Measurements from ENCODE around the gene ZFP62. TPM values are rescaled to one million over a fixed set of nuclear protein-coding genes. Genes with fewer than 3 reads are reported as not detected.

ZFP62 gene
- total and polyA plus RNA-seq, 7 experiments from 2014 or later, result 24.9 to 80.4 (median 31.5) TPM

GRCh38 chr5:180849827-180850226 lies 11.2 kb downstream of the ZFP62 start:
- POLR2A ChIA-PET, result interaction anchor here (0.9 to 1.8 kb wide), 3 partner anchors 18 to 49 kb away, joined by 4 to 6 read pairs (median 5); no protein-coding TSS in a partner anchor
- ATAC-seq (no peak), DNase-seq (no peak)
- intact Hi-C loops (cut with micrococcal nuclease), result no loop called here
- Mint-ChIP-seq H3K4me3 (no peak overlapping the region), H3K9me3 (peaks cover 3 to 67% (median 29%) of the 10 kb centered on the region in 11 donors), H3K36me3 (peaks cover 29 to 93% (median 78%) of the 10 kb centered on the region in 5 donors), H3K4me1 (peaks cover 0 to 32% (median 25%) of the 10 kb centered on the region in 7 donors), H3K27me3 (no peaks in the 10 kb centered on the region), H3K27ac (no peak overlapping the region)
- no peak overlapping the region for H3K27ac ChIP-seq (ENCODE audit: low read depth, low read length)
- no peak overlapping the region for H3K4me3 ChIP-seq (ENCODE audit: low read length)
- CTCF ChIA-PET, result interaction anchor here (1.6 kb wide), 1 partner anchor 11 kb away, joined by 8 read pairs; the partner anchor contains the start of gene ZFP62
- H3K36me3 ChIP-seq (ENCODE audit: control insufficient read depth in 2 of 3, insufficient read depth in 3 of 3, low read length in 3 of 3), result peaks cover 20 to 44% (median 22%) of the 10 kb centered on the region in 3 experiments
- H3K4me1 ChIP-seq (ENCODE audit: control insufficient read depth in 2 of 2, insufficient read depth in 2 of 2, low read length in 2 of 2), result no peaks in the 10 kb centered on the region
- no peaks in the 10 kb centered on the region for H3K27me3 ChIP-seq (ENCODE audit: control insufficient read depth in 2 of 2, insufficient read depth in 2 of 2, low read length in 2 of 2)
- peaks cover 0 to 29% (median 4%) of the 10 kb centered on the region in 3 experiments for H3K9me3 ChIP-seq (ENCODE audit: control insufficient read depth in 2 of 3, low read length in 3 of 3)

GRCh38 chr5:180848878-180849277 lies 12.2 kb downstream of the ZFP62 start:
- Histone ChIP-seq H3K27ac (ENCODE audit: low read depth, low read length) (no peak overlapping the region), H3K4me1 (ENCODE audit: control insufficient read depth in 2 of 2, insufficient read depth in 2 of 2, low read length in 2 of 2) (no peaks in the 10 kb centered on the region), H3K27me3 (ENCODE audit: control insufficient read depth in 2 of 2, insufficient read depth in 2 of 2, low read length in 2 of 2) (no peaks in the 10 kb centered on the region), H3K4me3 (ENCODE audit: low read length) (no peak overlapping the region), H3K9me3 (ENCODE audit: control insufficient read depth in 2 of 3, low read length in 3 of 3) (peaks cover 0 to 29% (median 4%) of the 10 kb centered on the region in 3 experiments), H3K36me3 (ENCODE audit: control insufficient read depth in 2 of 3, insufficient read depth in 3 of 3, low read length in 3 of 3) (peaks cover 20 to 42% (median 22%) of the 10 kb centered on the region in 3 experiments)
- DNase-seq, result no peak
- Mint-ChIP-seq H3K9me3 (peaks cover 3 to 65% (median 29%) of the 10 kb centered on the region in 11 donors), H3K4me1 (peaks cover 0 to 22% (median 19%) of the 10 kb centered on the region in 7 donors), H3K27me3 (no peaks in the 10 kb centered on the region), H3K27ac (no peak overlapping the region), H3K36me3 (peaks cover 29 to 88% (median 69%) of the 10 kb centered on the region in 5 donors), H3K4me3 (no peak overlapping the region)
- CTCF ChIA-PET, result interaction anchor here (0.8 kb wide), 1 partner anchor 50 kb away, joined by 3 read pairs; no protein-coding TSS in a partner anchor
- intact Hi-C loops (cut with micrococcal nuclease), result no loop called here
- ATAC-seq, result no peak
- POLR2A ChIA-PET, result interaction anchor here (0.6 to 2.3 kb wide), 4 partner anchors 10 to 45 kb away, joined by 3 to 12 read pairs (median 4); no protein-coding TSS in a partner anchor

GRCh38 chr5:180848265-180848664 lies 12.8 kb downstream of the ZFP62 start:
- Mint-ChIP-seq H3K27me3 (no peaks in the 10 kb centered on the region), H3K36me3 (peaks cover 29 to 84% (median 68%) of the 10 kb centered on the region in 5 donors), H3K4me1 (peaks cover 0 to 16% (median 14%) of the 10 kb centered on the region in 7 donors), H3K9me3 (peaks cover 3 to 61% (median 29%) of the 10 kb centered on the region in 11 donors), H3K27ac (no peak overlapping the region), H3K4me3 (no peak overlapping the region)
- POLR2A ChIA-PET, result interaction anchor here (1.4 to 2.3 kb wide), 2 partner anchors 9 to 17 kb away, joined by 4 to 12 read pairs; no protein-coding TSS in a partner anchor
- Histone ChIP-seq H3K36me3 (ENCODE audit: control insufficient read depth in 2 of 3, insufficient read depth in 3 of 3, low read length in 3 of 3) (peaks cover 20 to 42% (median 22%) of the 10 kb centered on the region in 3 experiments), H3K4me3 (ENCODE audit: low read length) (no peak overlapping the region), H3K27ac (ENCODE audit: low read depth, low read length) (no peak overlapping the region), H3K9me3 (ENCODE audit: control insufficient read depth in 2 of 3, low read length in 3 of 3) (peaks cover 0 to 29% (median 4%) of the 10 kb centered on the region in 3 experiments), H3K4me1 (ENCODE audit: control insufficient read depth in 2 of 2, insufficient read depth in 2 of 2, low read length in 2 of 2) (no peaks in the 10 kb centered on the region), H3K27me3 (ENCODE audit: control insufficient read depth in 2 of 2, insufficient read depth in 2 of 2, low read length in 2 of 2) (no peaks in the 10 kb centered on the region)
- DNase-seq, result no peak
- no peak for ATAC-seq
- CTCF ChIA-PET, result interaction anchor here (1.0 kb wide), 1 partner anchor 10 kb away, joined by 3 read pairs; no protein-coding TSS in a partner anchor
- intact Hi-C loops (cut with micrococcal nuclease), result no loop called here

GRCh38 chr5:180847026-180847425 lies 14.1 kb downstream of the ZFP62 start:
- Mint-ChIP-seq H3K27ac (peak overlapping the region in 1 of 9 donors; percentile 11), H3K9me3 (peaks cover 3 to 56% (median 28%) of the 10 kb centered on the region in 11 donors), H3K27me3 (no peaks in the 10 kb centered on the region), H3K36me3 (peaks cover 29 to 74% (median 60%) of the 10 kb centered on the region in 5 donors), H3K4me3 (no peak overlapping the region), H3K4me1 (peaks cover 0 to 14% (median 5%) of the 10 kb centered on the region in 7 donors)
- Histone ChIP-seq H3K4me3 (ENCODE audit: low read length) (no peak overlapping the region), H3K27me3 (ENCODE audit: control insufficient read depth in 2 of 2, insufficient read depth in 2 of 2, low read length in 2 of 2) (no peaks in the 10 kb centered on the region), H3K4me1 (ENCODE audit: control insufficient read depth in 2 of 2, insufficient read depth in 2 of 2, low read length in 2 of 2) (no peaks in the 10 kb centered on the region), H3K27ac (ENCODE audit: low read depth, low read length) (no peak overlapping the region), H3K36me3 (ENCODE audit: control insufficient read depth in 2 of 3, insufficient read depth in 3 of 3, low read length in 3 of 3) (peaks cover 20 to 42% (median 22%) of the 10 kb centered on the region in 3 experiments), H3K9me3 (ENCODE audit: control insufficient read depth in 2 of 3, low read length in 3 of 3) (peaks cover 0 to 29% (median 4%) of the 10 kb centered on the region in 3 experiments)
- ATAC-seq (no peak), DNase-seq (no peak)
- POLR2A ChIA-PET, result interaction anchor here (0.5 to 2.3 kb wide), 3 partner anchors 16 to 330 kb away, joined by 3 to 12 read pairs (median 3); no protein-coding TSS in a partner anchor
- intact Hi-C loops (cut with micrococcal nuclease), result no loop called here
- CTCF ChIA-PET, result interaction anchor here (1.0 kb wide), 1 partner anchor 9 kb away, joined by 3 read pairs; no protein-coding TSS in a partner anchor

- Histone ChIP-seq H3K36me3 (ENCODE audit: control insufficient read depth in 2 of 3, insufficient read depth in 3 of 3, low read length in 3 of 3) (peaks cover under 1 to 22% (median 3%) of the 10 kb centered on the region in 3 experiments), H3K27ac (ENCODE audit: low read depth, low read length) (no peak overlapping the region), H3K4me1 (ENCODE audit: control insufficient read depth in 2 of 2, insufficient read depth in 2 of 2, low read length in 2 of 2) (no peaks in the 10 kb centered on the region), H3K27me3 (ENCODE audit: control insufficient read depth in 2 of 2, insufficient read depth in 2 of 2, low read length in 2 of 2) (no peaks in the 10 kb centered on the region), H3K9me3 (ENCODE audit: control insufficient read depth in 2 of 3, low read length in 3 of 3) (peaks cover 0 to 11% (median 0%) of the 10 kb centered on the region in 3 experiments), H3K4me3 (ENCODE audit: low read length) (no peak overlapping the region)
- intact Hi-C loops (cut with micrococcal nuclease), result no loop called here
- Mint-ChIP-seq H3K36me3 (peaks cover 12 to 59% (median 39%) of the 10 kb centered on the region in 5 donors), H3K9me3 (peaks cover 0 to 44% (median 15%) of the 10 kb centered on the region in 11 donors), H3K27me3 (no peaks in the 10 kb centered on the region), H3K4me1 (peaks cover 0 to 7% (median 0%) of the 10 kb centered on the region in 7 donors), H3K27ac (peak overlapping the region in 1 of 9 donors; percentile 30), H3K4me3 (no peak overlapping the region)
- ATAC-seq, result no peak
- POLR2A ChIA-PET, result no interaction called here
- DNase-seq, result no peak
- CTCF ChIA-PET, result no interaction called here
Observed at GRCh38 chr5:180844858-180845257, 16.2 kb downstream of the ZFP62 start.

- intact Hi-C loops (cut with micrococcal nuclease), result no loop called here
- Mint-ChIP-seq H3K27me3 (no peaks in the 10 kb centered on the region), H3K27ac (peak overlapping the region in 1 of 9 donors; percentile 30), H3K9me3 (peaks cover 0 to 42% (median 11%) of the 10 kb centered on the region in 11 donors), H3K4me1 (peaks cover 0 to 7% (median 0%) of the 10 kb centered on the region in 7 donors), H3K36me3 (peaks cover 12 to 58% (median 35%) of the 10 kb centered on the region in 5 donors), H3K4me3 (no peak overlapping the region)
- H3K27me3 ChIP-seq (ENCODE audit: control insufficient read depth in 2 of 2, insufficient read depth in 2 of 2, low read length in 2 of 2), result no peaks in the 10 kb centered on the region
- H3K36me3 ChIP-seq (ENCODE audit: control insufficient read depth in 2 of 3, insufficient read depth in 3 of 3, low read length in 3 of 3), result peaks cover 0 to 18% (median 0%) of the 10 kb centered on the region in 3 experiments
- H3K9me3 ChIP-seq (ENCODE audit: control insufficient read depth in 2 of 3, low read length in 3 of 3), result peaks cover 0 to 7% (median 0%) of the 10 kb centered on the region in 3 experiments
- H3K27ac ChIP-seq (ENCODE audit: low read depth, low read length), result no peak overlapping the region
- ChIA-PET POLR2A (no interaction called here), CTCF (no interaction called here)
- H3K4me3 ChIP-seq (ENCODE audit: low read length), result no peak overlapping the region
- ATAC-seq (no peak), DNase-seq (no peak)
- H3K4me1 ChIP-seq (ENCODE audit: control insufficient read depth in 2 of 2, insufficient read depth in 2 of 2, low read length in 2 of 2), result no peaks in the 10 kb centered on the region
Observed at GRCh38 chr5:180844432-180844831, 16.6 kb downstream of the ZFP62 start.

Data from naive thymus-derived CD4-positive, alpha-beta T cell (primary cell).